K562 (cell line): ENCODE data around the gene ZCCHC3. TPM values are rescaled to one million over a fixed set of nuclear protein-coding genes. Genes with fewer than 3 reads are reported as not detected.

Experiments used
- AFF4 ChIP-seq: sonication (generic); formaldehyde crosslinking; IDR thresholded peaks from 2 replicates; pipeline ENCODE4 v1.8.0; 2023; ENCODE audit warnings: mild to moderate bottlenecking, missing genetic modification reagents
- ARID4B ChIP-seq: sonication (generic); formaldehyde crosslinking; IDR thresholded peaks from 2 replicates; pipeline ENCODE4 v1.8.0; 2022; ENCODE audit warnings: mild to moderate bottlenecking, missing genetic modification reagents
- ETV5 ChIP-seq: sonication (generic); formaldehyde crosslinking; IDR thresholded peaks from 2 replicates; pipeline ENCODE4 v1.4.0; 2020; ENCODE audit warnings: low read depth, mild to moderate bottlenecking, missing genetic modification reagents
- GABPB1 ChIP-seq: sonication (generic); formaldehyde crosslinking; IDR thresholded peaks from 2 replicates; pipeline ENCODE4 v1.8.0; 2022; ENCODE audit warnings: mild to moderate bottlenecking, missing genetic modification reagents
- GATAD2B ChIP-seq: fragments of 450-650 bp; IDR thresholded peaks from 2 replicates; pipeline ENCODE4 v1.6.1; 2017; ENCODE audit warnings: mild to moderate bottlenecking, borderline replicate concordance
- IFI16 ChIP-seq: fragments of 250-450 bp; sonication (Bioruptor Pico); IDR thresholded peaks from 2 replicates; pipeline ENCODE4 v2.1.2; 2022; ENCODE audit warnings: mild to moderate bottlenecking, inconsistent platforms
- MBD2 ChIP-seq: sonication (generic); IDR thresholded peaks from 2 replicates; pipeline ENCODE4 v1.6.1; 2016; ENCODE audit warnings: low read depth, borderline replicate concordance
- MTA3 ChIP-seq: fragments of 450-650 bp; formaldehyde crosslinking; IDR thresholded peaks from 2 replicates; pipeline ENCODE4 v1.6.1; 2017; ENCODE audit warnings: mild to moderate bottlenecking, borderline replicate concordance
- NBN ChIP-seq: fragments of 450-650 bp; IDR thresholded peaks from 2 replicates; pipeline ENCODE4 v1.6.1; 2016; ENCODE audit warnings: low read depth, mild to moderate bottlenecking
- POLR2G ChIP-seq: fragments of 200-400 bp; formaldehyde crosslinking; IDR thresholded peaks from 2 replicates; pipeline ENCODE4 v1.6.1; 2017; ENCODE audit warnings: low read depth, mild to moderate bottlenecking, antibody characterized with exemption, low read length, moderate library complexity
- SMAD4 ChIP-seq: fragments of 250-450 bp; sonication (Bioruptor Pico); conservative IDR thresholded peaks from 2 replicates; pipeline ENCODE4 v1.8.0; 2021; ENCODE audit warnings: inconsistent platforms, mild to moderate bottlenecking, moderate library complexity
- SRSF9 ChIP-seq: fragments of 200-400 bp; formaldehyde crosslinking; IDR thresholded peaks from 2 replicates; pipeline ENCODE4 v1.6.1; 2017; ENCODE audit warnings: low read depth, low read length, borderline replicate concordance
- TGIF2 ChIP-seq: sonication (generic); formaldehyde crosslinking; IDR thresholded peaks from 2 replicates; pipeline ENCODE4 v1.8.1; 2022; ENCODE audit warnings: mild to moderate bottlenecking, missing genetic modification reagents, moderate library complexity
- ZHX1 ChIP-seq: fragments of 150-350 bp; conservative IDR thresholded peaks from 2 replicates; pipeline ENCODE4 v1.6.1; 2014; ENCODE audit warnings: low read length
- polyA plus RNA-seq, 8 experiments: library from polyadenylated mRNA; depleted of rRNA in 4 of 8; stranded (reverse) in 5 of 8; unstranded in 3 of 8; fragments of >200 nt; fragmentation: Nextera tagmentation in 2 of 8; fragmentation: Illumina TruSeq in 1 of 8; extraction: Ambion mirVana in 2 of 8; extraction: Trizol in 1 of 8; gene quantifications; 2 replicates each; pipeline versions ENCODE4 v1.2.1 to v1.2.3, GENCODE V29; 2011 to 2014; ENCODE audit warnings: inconsistent platforms in 1 of 8, missing spikeins in 1 of 8
- total RNA-seq, 7 experiments: library from RNA; depleted of rRNA in 6 of 7; stranded (reverse); fragments of >200 nt in 6 of 7; fragmentation: Illumina TruSeq in 2 of 7; extraction: Trizol in 2 of 7; gene quantifications; 2 replicates each; pipeline versions ENCODE4 v1.2.1 to v1.2.3, GENCODE V29; 2011 to 2021; ENCODE audit warnings: low replicate concordance in 1 of 7
- TF ChIP-seq, protein P1 (sequence below): sonication (generic); formaldehyde crosslinking; IDR thresholded peaks from 2 replicates; pipeline ENCODE4 v1.9.0; 2022; ENCODE audit warnings: mild to moderate bottlenecking, missing genetic modification reagents

The ZCCHC3 gene
- total and polyA plus RNA-seq, 9 of the 15 experiments (the other 6 are each of a cell fraction or from before 2014, with no cell fraction given) = 2.8 to 23.3 (median 16.5) TPM

DNA sequence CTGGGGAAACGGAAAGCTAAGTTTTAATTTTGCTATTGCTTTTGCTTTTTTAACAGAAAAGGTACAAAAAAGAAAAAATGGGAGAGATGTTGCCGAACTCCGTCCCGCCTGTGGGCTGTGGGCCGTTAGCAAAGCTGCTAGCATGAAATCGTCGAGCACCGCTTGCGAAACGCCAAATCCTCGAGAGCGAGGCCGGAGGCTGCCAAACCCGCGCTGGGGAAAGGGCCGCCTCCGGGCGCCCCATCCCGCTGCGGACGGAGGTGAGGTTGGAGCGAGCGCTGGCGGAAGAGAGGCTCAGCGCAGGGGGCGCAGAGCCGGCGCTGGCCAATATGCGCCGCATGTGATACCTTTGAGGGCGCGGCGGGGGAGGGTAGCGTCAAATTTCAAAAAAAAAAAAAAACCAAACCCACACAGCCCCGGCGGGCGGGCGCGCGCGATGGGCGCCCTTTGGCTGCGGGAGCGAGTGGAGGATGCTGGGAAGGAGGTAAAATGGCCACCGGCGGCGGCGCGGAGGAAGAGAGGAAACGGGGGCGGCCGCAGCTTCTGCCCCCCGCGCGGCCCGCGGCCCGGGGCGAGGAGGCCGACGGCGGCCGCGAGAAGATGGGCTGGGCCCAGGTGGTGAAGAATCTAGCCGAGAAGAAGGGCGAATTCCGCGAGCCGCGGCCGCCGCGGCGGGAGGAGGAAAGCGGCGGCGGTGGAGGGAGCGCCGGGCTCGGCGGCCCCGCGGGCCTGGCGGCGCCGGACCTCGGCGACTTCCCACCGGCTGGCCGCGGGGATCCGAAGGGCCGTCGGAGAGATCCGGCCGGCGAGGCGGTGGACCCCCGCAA is at the start of gene ZCCHC3 (continued):
- TF ChIP-seq ZHX1 (no peak), IFI16 (CRISPR knock-in tag) (no peak), ETV5 (CRISPR knock-in tag) (peak; percentile 77), AFF4 (peak; percentile 24; the same call in 1 of the 2 replicates), SMAD4 (CRISPR knock-in tag) (peak; percentile 76), SRSF9 (no peak), NBN (peak; percentile 74; the same call in 1 of the 2 replicates), GATAD2B (peak; percentile 52), TGIF2 (CRISPR knock-in tag) (no peak), MBD2 (peak; percentile 49; the same call in 1 of the 2 replicates), ARID4B (CRISPR knock-in tag) (peak; percentile 43; the same call in 1 of the 2 replicates), GABPB1 (CRISPR knock-in tag) (peak; percentile 57), POLR2G (peak; percentile 94), MTA3 (peak; percentile 82; the same call in 1 of the 2 replicates)
- TF ChIP-seq, protein P1, sequence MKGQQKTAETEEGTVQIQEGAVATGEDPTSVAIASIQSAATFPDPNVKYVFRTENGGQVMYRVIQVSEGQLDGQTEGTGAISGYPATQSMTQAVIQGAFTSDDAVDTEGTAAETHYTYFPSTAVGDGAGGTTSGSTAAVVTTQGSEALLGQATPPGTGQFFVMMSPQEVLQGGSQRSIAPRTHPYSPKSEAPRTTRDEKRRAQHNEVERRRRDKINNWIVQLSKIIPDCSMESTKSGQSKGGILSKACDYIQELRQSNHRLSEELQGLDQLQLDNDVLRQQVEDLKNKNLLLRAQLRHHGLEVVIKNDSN (CRISPR knock-in tag) = peak; percentile 70
